H1 (cell line): Measurements from ENCODE around the gene ABCC6. TPM values are rescaled to one million over a fixed set of nuclear protein-coding genes. Genes with fewer than 3 reads are reported as not detected.

Experiments
- CTCF ChIA-PET: fragments of 300-600 bp; sonication (Branson Sonifier 250); formaldehyde crosslinking; loops from one replicate; lab custom pipeline; 2021; ENCODE audit not compliant: partially characterized antibody; lab: Charles Lee
- POLR2A ChIA-PET: fragments of 300-600 bp; sonication (Branson Sonifier 250); formaldehyde crosslinking; loops from one replicate; lab custom pipeline; 2021; ENCODE audit warnings: inconsistent platforms; ENCODE audit not compliant: partially characterized antibody; lab: Charles Lee
- DNase-seq, 2 experiments: peaks; one replicate each; pipeline versions ENCODE4 v3.0.0 to v3.0.0-alpha.2; 2010 to 2022; ENCODE audit warnings: low spot score in 2 of 2, low read depth in 1 of 2, mixed read lengths in 1 of 2
- FAIRE-seq: peaks from 2 replicates; lab custom pipeline; 2011; peaks lifted over from hg19 to GRCh38; lab: Jason Lieb, UNC
- H2AFZ ChIP-seq: 2 replicates; pipeline ENCODE4 v1.8.1; 2012; ENCODE audit warnings: low read length, inconsistent platforms
- H2AK5ac ChIP-seq: 2 replicates; pipeline ENCODE4 v1.6.1; 2013; ENCODE audit warnings: low read depth, low read length
- H2BK120ac ChIP-seq: replicated peaks from 2 replicates; pipeline ENCODE3; 2013; ENCODE audit warnings: low read depth, low read length, inconsistent platforms
- H2BK12ac ChIP-seq: 2 replicates; pipeline ENCODE4 v1.6.1; 2013; ENCODE audit warnings: low read depth, low read length
- H2BK15ac ChIP-seq: 2 replicates; pipeline ENCODE4 v1.6.1; 2013; ENCODE audit warnings: low read length
- H2BK20ac ChIP-seq: 2 replicates; pipeline ENCODE4 v1.6.1; 2013; ENCODE audit warnings: low read length
- H2BK5ac ChIP-seq: 2 replicates; pipeline ENCODE4 v1.6.1; 2013; ENCODE audit warnings: low read depth, low read length
- H3K14ac ChIP-seq: 2 replicates; pipeline ENCODE4 v1.6.1; 2013; ENCODE audit warnings: inconsistent platforms; ENCODE audit not compliant: insufficient read length
- H3K18ac ChIP-seq: 2 replicates; pipeline ENCODE4 v1.6.1; 2013; ENCODE audit warnings: low read length; ENCODE audit errors: extremely low read depth
- H3K23ac ChIP-seq: 2 replicates; pipeline ENCODE4 v1.6.1; 2013; ENCODE audit warnings: inconsistent platforms; ENCODE audit not compliant: insufficient read length
- H3K23me2 ChIP-seq: 2 replicates; pipeline ENCODE4 v1.6.1; 2013; ENCODE audit warnings: low read depth, low read length
- H3K27ac ChIP-seq: 2 replicates; pipeline ENCODE4 v1.6.1; 2011; ENCODE audit warnings: low read depth, low read length, inconsistent platforms
- H3K27me3 ChIP-seq, 4 experiments: replicated peaks in 1 of 4; 1 replicate in 1 of 4; 2 replicates in 3 of 4; pipeline versions ENCODE4 v1.6.1 to v1.8.1; 2011 to 2013; ENCODE audit warnings: low read length in 3 of 4, mild to moderate bottlenecking in 3 of 4, inconsistent platforms in 2 of 4, mixed read lengths in 2 of 4, moderate library complexity in 1 of 4; ENCODE audit not compliant: control insufficient read depth in 3 of 4, insufficient read depth in 3 of 4; ENCODE audit errors: extremely low read depth in 1 of 4
- H3K36me3 ChIP-seq, 4 experiments: 2 replicates each; pipeline versions ENCODE4 v1.6.1 to v1.8.1; 2011 to 2013; ENCODE audit warnings: mild to moderate bottlenecking in 4 of 4, low read length in 3 of 4, moderate library complexity in 2 of 4, control low read depth in 1 of 4, inconsistent platforms in 1 of 4; ENCODE audit not compliant: insufficient read depth in 4 of 4, control insufficient read depth in 2 of 4
- H3K4ac ChIP-seq: replicated peaks from 2 replicates; pipeline ENCODE3; 2013; ENCODE audit warnings: low read length, low read depth, mixed read lengths, inconsistent platforms; ENCODE audit not compliant: insufficient read length
- H3K4me1 ChIP-seq, 4 experiments: replicated peaks in 1 of 4; 1 replicate in 1 of 4; 2 replicates in 3 of 4; pipeline versions ENCODE4 v1.6.1 to v1.8.1; 2011 to 2013; ENCODE audit warnings: low read length in 3 of 4, inconsistent platforms in 2 of 4, mixed read lengths in 1 of 4; ENCODE audit not compliant: insufficient read depth in 4 of 4, control insufficient read depth in 3 of 4
- H3K4me2 ChIP-seq, 2 experiments: 2 replicates each; pipeline versions ENCODE4 v1.6.1 to v1.8.1; 2011 to 2013; ENCODE audit warnings: low read depth in 2 of 2, low read length in 2 of 2, control low read depth in 1 of 2, inconsistent platforms in 1 of 2, mild to moderate bottlenecking in 1 of 2; ENCODE audit not compliant: insufficient read depth in 1 of 2
- H3K4me3 ChIP-seq, 4 experiments: fragments of 200-600, 300-600 bp in 1 of 4; sonication (generic), shearing (Covaris generic), sonication (Bioruptor Twin) in 1 of 4; 2 replicates each; pipeline versions ENCODE4 v1.5.1 to v1.8.1; 2011 to 2016; ENCODE audit warnings: low read length in 4 of 4, low read depth in 3 of 4, control low read depth in 2 of 4, inconsistent platforms in 2 of 4, mild to moderate bottlenecking in 2 of 4, mixed read lengths in 1 of 4, moderate library complexity in 1 of 4; ENCODE audit not compliant: insufficient read depth in 2 of 4; ENCODE audit errors: extremely low read depth in 1 of 4
- H3K56ac ChIP-seq: replicated peaks from 2 replicates; pipeline ENCODE3; 2013; ENCODE audit warnings: low read depth, mild to moderate bottlenecking, mixed read lengths, low read length, inconsistent platforms; ENCODE audit not compliant: insufficient read length
- H3K79me1 ChIP-seq: 2 replicates; pipeline ENCODE4 v1.6.1; 2013; ENCODE audit warnings: low read depth, low read length, control low read depth
- H3K79me2 ChIP-seq, 2 experiments: 2 replicates each; pipeline versions ENCODE4 v1.6.1 to v1.8.1; 2012 to 2013; ENCODE audit warnings: low read length in 2 of 2, mild to moderate bottlenecking in 2 of 2, inconsistent platforms in 1 of 2; ENCODE audit not compliant: insufficient read depth in 2 of 2, control insufficient read depth in 1 of 2
- H3K9ac ChIP-seq, 4 experiments: replicated peaks in 1 of 4; 1 replicate in 1 of 4; 2 replicates in 3 of 4; pipeline versions ENCODE4 v1.6.1 to v1.8.1; 2011 to 2013; ENCODE audit warnings: low read depth in 3 of 4, low read length in 3 of 4, control low read depth in 2 of 4, mild to moderate bottlenecking in 2 of 4, moderate library complexity in 2 of 4, inconsistent platforms in 1 of 4; ENCODE audit errors: extremely low read depth in 1 of 4
- H3K9me3 ChIP-seq, 2 experiments: 2 replicates each; pipeline versions ENCODE4 v1.6.1 to v1.8.1; 2012 to 2013; ENCODE audit warnings: mild to moderate bottlenecking in 2 of 2, moderate library complexity in 2 of 2, control low read depth in 1 of 2, inconsistent platforms in 1 of 2, low read depth in 1 of 2, low read length in 1 of 2, mixed read lengths in 1 of 2; ENCODE audit not compliant: insufficient read depth in 2 of 2
- H4K20me1 ChIP-seq, 2 experiments: replicated peaks in 1 of 2; 2 replicates each; pipeline versions ENCODE3 to v1.8.1; 2011 to 2013; ENCODE audit warnings: inconsistent platforms in 2 of 2, low read length in 2 of 2, mild to moderate bottlenecking in 1 of 2; ENCODE audit not compliant: insufficient read depth in 2 of 2, control insufficient read depth in 1 of 2
- H4K5ac ChIP-seq: 2 replicates; pipeline ENCODE4 v1.6.1; 2013; ENCODE audit warnings: low read length, low read depth, mixed read lengths, inconsistent platforms; ENCODE audit not compliant: insufficient read length
- H4K8ac ChIP-seq: 2 replicates; pipeline ENCODE4 v1.8.0; 2013; ENCODE audit warnings: mild to moderate bottlenecking, moderate library complexity, low read length, inconsistent platforms; ENCODE audit not compliant: insufficient read depth; ENCODE audit errors: extremely low read depth
- H4K91ac ChIP-seq: replicated peaks from 2 replicates; pipeline ENCODE3; 2013; ENCODE audit warnings: low read length, mixed read lengths, inconsistent platforms; ENCODE audit not compliant: insufficient read length
- CBX8 ChIP-seq: fragments of 300-800, 300-1000 bp; sonication (generic); IDR thresholded peaks from 2 replicates; pipeline ENCODE4 v1.7.1; 2016; ENCODE audit warnings: low read depth, low read length, borderline replicate concordance
- RNF2 ChIP-seq: fragments of 200-900, 300-1000 bp; sonication (generic); IDR thresholded peaks from 2 replicates; pipeline ENCODE4 v1.7.1; 2016; ENCODE audit warnings: borderline replicate concordance, low read depth, mild to moderate bottlenecking, antibody characterized with exemption, low read length; ENCODE audit not compliant: poor library complexity, severe bottlenecking; ENCODE audit errors: missing control alignments
- SIX5 ChIP-seq: IDR thresholded peaks from 2 replicates; pipeline ENCODE4 v1.6.1; 2011; ENCODE audit warnings: mild to moderate bottlenecking, low read depth, low read length
- WGBS, 2 experiments: shearing (Covaris generic) in 1 of 2; methylation state at CpG; one replicate each; pipeline versions ENCODE4 v1.1.6 to v1.1.7; 2013 to 2015; ENCODE audit warnings: low lambda C conversion rate in 2 of 2, mixed read lengths in 2 of 2, inconsistent platforms in 1 of 2, low coverage in 1 of 2, missing lambda C conversion rate in 1 of 2; ENCODE audit not compliant: insufficient replicate concordance in 2 of 2, insufficient coverage in 1 of 2, insufficient read length in 1 of 2; ENCODE audit errors: extremely low coverage in 1 of 2, missing lambda C conversion rate in 1 of 2; 5-methylcytosine and 5-hydroxymethylcytosine counted together
- polyA plus RNA-seq, 7 experiments: library from polyadenylated mRNA; depleted of rRNA in 3 of 7; stranded (reverse) in 5 of 7; unstranded in 2 of 7; fragments of >200 nt in 5 of 7; fragments of 200-250 nt in 2 of 7; gene quantifications; 1 replicate in 5 of 7; 2 replicates in 1 of 7; 4 replicates in 1 of 7; pipeline versions ENCODE4 v1.2.1 to v1.2.3, GENCODE V29; 2011 to 2013; ENCODE audit warnings: missing spikeins in 2 of 7, mixed read lengths in 2 of 7
- total RNA-seq: library from RNA; stranded (reverse); fragmentation: NEBNext Ultra II Directional; extraction: Animal tissue kit (Norgen Biotek cat#: 25700); gene quantifications from 2 replicates; pipeline ENCODE4 v1.2.1, GENCODE V29; 2021

The ABCC6 gene
- total and polyA plus RNA-seq, 2 of the 8 experiments (the other 6 are each of a cell fraction or from before 2014, with no cell fraction given) = 1.6 to 1.8 TPM

- FAIRE-seq = no peak
- Histone ChIP-seq H2BK120ac (no peak overlapping the region), H3K4ac (no peak overlapping the region), H3K23ac (no peak overlapping the region), H4K8ac (no peak overlapping the region), H2BK20ac (no peak overlapping the region), H2BK15ac (no peak overlapping the region), H4K20me1 (peaks cover 6 to 7% of the 10 kb centered on the region in 2 experiments), H3K36me3 (peaks cover 8 to 55% (median 45%) of the 10 kb centered on the region in 4 experiments), H3K14ac (no peak overlapping the region), H3K4me1 (no peaks in the 10 kb centered on the region), H3K23me2 (no peaks in the 10 kb centered on the region), H3K4me3 (no peak overlapping the region), H2BK12ac (no peak overlapping the region), H2AK5ac (no peak overlapping the region), H2AFZ (no peak overlapping the region), H3K18ac (no peak overlapping the region), H3K4me2 (no peak overlapping the region), H3K27me3 (no peaks in the 10 kb centered on the region), H4K5ac (no peak overlapping the region), H3K79me2 (no peaks in the 10 kb centered on the region), H3K56ac (no peak overlapping the region), H3K27ac (no peak overlapping the region), H2BK5ac (no peak overlapping the region), H3K79me1 (no peaks in the 10 kb centered on the region), H3K9me3 (no peaks in the 10 kb centered on the region), H4K91ac (no peak overlapping the region), H3K9ac (no peak overlapping the region)
- 89% methylated on average over 8 of the region's 8 CpGs; no CpG with 5 or more reads in 1 of the 2 experiments for WGBS, 2 experiments
- no peak for TF ChIP-seq RNF2
- no peak for TF ChIP-seq CBX8
- TF ChIP-seq SIX5 = no peak
- CTCF ChIA-PET = interaction anchor here (1.0 to 1.3 kb wide), 2 partner anchors 9 to 14 kb away, joined by 3 to 4 read pairs; no protein-coding TSS in a partner anchor
- DNase-seq = no peak
- POLR2A ChIA-PET = no interaction called here
These were observed 110.2 kb downstream of the ABCC6 start for GRCh38 chr16:16113076-16113475.
